ENCODE data around the gene SCGB1C1.

GRCh38 chr11:209275-210121 lies 16.6 kb downstream of the SCGB1C1 start:
- TF ChIP-seq CTCF (IDR thresholded peaks at IDR 0.05; ENCODE audit: insufficient read depth, low read length) = no peak
- TF ChIP-seq GABPA (IDR thresholded peaks at IDR 0.05; ENCODE audit: low read depth) = no peak
- TF ChIP-seq POLR2AphosphoS5 (IDR thresholded peaks at IDR 0.05; ENCODE audit: low read depth) = no peak

Measured in HL-60 (cell line).